WERI-Rb-1 (cell line): ENCODE results near the gene ZC3HAV1.
"Not testable (repeated sequence)": the region's sequence is repeated elsewhere in the genome, so short reads cannot be mapped to it uniquely, and the experiment has no call there.

Experiments
- DNase-seq: peaks from one replicate; pipeline ENCODE4 v3.0.0-alpha.2; 2020
- H3K27ac ChIP-seq: fragments of 250-450 bp; sonication (Bioruptor Pico); 2 replicates; pipeline ENCODE4 v1.5.1; 2020; ENCODE audit warnings: mild to moderate bottlenecking, moderate library complexity
- H3K27me3 ChIP-seq: fragments of 250-450 bp; sonication (Bioruptor Pico); 2 replicates; pipeline ENCODE4 v1.5.1; 2021; ENCODE audit warnings: mild to moderate bottlenecking, low read depth, moderate library complexity; ENCODE audit not compliant: insufficient read depth, severe bottlenecking
- H3K36me3 ChIP-seq: fragments of 250-450 bp; sonication (Bioruptor Pico); 2 replicates; pipeline ENCODE4 v1.5.1; 2020; ENCODE audit warnings: mild to moderate bottlenecking, moderate library complexity
- H3K4me3 ChIP-seq: 2 replicates; pipeline ENCODE4 v1.5.1; 2011; ENCODE audit warnings: low read depth, mild to moderate bottlenecking, control low read depth, low read length
- H3K9me3 ChIP-seq: fragments of 250-450 bp; sonication (Bioruptor Pico); 2 replicates; pipeline ENCODE4 v1.5.1; 2021; ENCODE audit warnings: mild to moderate bottlenecking, moderate library complexity; ENCODE audit not compliant: severe bottlenecking
- TF ChIP-seq, protein P1 (sequence below): IDR thresholded peaks from 2 replicates; pipeline ENCODE4 v1.5.1; 2011; ENCODE audit warnings: low read depth, mild to moderate bottlenecking, control low read depth, inconsistent platforms, low read length

ZC3HAV1 gene

DNA sequence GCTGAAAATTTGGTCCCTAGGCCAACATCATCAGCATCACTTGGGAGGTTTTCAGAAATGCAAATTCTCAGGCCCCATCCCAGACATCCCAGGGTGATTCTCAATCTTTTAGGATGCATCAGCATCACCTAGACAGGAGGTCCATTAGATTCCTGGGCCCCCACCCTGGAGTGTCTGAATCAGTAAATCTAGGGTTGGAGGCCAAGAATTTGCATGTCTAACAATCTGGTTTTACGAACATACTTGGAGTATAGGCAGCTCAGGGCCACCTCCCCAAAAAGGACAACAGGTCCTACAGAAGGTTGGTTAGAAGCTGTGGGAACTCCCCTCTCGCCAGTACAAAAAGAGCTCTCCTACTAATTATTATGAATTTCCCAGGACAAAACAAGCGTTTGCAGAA is 15.5 kb downstream of the ZC3HAV1 start:
- Histone ChIP-seq H3K27me3 (no peaks in the 10 kb centered on the region), H3K4me3 (no peak overlapping the region), H3K27ac (peak overlapping the region; percentile 44; the same call in 1 of the 2 replicates), H3K9me3 (no peaks in the 10 kb centered on the region), H3K36me3 (peaks cover 5% of the 10 kb centered on the region)
- DNase-seq = no peak
- TF ChIP-seq, protein P1, sequence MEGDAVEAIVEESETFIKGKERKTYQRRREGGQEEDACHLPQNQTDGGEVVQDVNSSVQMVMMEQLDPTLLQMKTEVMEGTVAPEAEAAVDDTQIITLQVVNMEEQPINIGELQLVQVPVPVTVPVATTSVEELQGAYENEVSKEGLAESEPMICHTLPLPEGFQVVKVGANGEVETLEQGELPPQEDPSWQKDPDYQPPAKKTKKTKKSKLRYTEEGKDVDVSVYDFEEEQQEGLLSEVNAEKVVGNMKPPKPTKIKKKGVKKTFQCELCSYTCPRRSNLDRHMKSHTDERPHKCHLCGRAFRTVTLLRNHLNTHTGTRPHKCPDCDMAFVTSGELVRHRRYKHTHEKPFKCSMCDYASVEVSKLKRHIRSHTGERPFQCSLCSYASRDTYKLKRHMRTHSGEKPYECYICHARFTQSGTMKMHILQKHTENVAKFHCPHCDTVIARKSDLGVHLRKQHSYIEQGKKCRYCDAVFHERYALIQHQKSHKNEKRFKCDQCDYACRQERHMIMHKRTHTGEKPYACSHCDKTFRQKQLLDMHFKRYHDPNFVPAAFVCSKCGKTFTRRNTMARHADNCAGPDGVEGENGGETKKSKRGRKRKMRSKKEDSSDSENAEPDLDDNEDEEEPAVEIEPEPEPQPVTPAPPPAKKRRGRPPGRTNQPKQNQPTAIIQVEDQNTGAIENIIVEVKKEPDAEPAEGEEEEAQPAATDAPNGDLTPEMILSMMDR = no peak

DNA sequence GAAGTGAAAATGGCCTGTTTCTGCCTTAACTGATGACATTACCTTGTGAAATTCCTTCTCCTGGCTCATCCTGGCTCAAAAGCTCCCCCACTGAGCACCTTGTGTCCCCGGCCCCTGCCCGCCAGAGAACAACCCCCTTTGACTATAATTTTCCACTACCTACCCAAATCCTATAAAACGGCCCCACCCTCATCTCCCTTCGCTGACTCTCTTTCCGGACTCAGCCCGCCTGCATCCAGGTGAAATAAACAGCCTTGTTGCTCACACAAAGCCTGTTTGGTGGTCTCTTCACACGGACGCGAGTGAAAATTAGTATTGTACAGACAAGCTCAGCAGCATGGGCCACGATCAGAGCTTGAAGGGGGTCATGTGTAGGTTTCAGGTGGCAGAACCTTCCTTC is 16.0 kb downstream of the ZC3HAV1 start:
- not testable (repeated sequence) for H3K4me3 ChIP-seq, DNase-seq, H3K9me3 ChIP-seq, H3K27me3 ChIP-seq, H3K36me3 ChIP-seq
- H3K27ac ChIP-seq = peak overlapping the region; percentile 44; the same call in 1 of the 2 replicates

DNA sequence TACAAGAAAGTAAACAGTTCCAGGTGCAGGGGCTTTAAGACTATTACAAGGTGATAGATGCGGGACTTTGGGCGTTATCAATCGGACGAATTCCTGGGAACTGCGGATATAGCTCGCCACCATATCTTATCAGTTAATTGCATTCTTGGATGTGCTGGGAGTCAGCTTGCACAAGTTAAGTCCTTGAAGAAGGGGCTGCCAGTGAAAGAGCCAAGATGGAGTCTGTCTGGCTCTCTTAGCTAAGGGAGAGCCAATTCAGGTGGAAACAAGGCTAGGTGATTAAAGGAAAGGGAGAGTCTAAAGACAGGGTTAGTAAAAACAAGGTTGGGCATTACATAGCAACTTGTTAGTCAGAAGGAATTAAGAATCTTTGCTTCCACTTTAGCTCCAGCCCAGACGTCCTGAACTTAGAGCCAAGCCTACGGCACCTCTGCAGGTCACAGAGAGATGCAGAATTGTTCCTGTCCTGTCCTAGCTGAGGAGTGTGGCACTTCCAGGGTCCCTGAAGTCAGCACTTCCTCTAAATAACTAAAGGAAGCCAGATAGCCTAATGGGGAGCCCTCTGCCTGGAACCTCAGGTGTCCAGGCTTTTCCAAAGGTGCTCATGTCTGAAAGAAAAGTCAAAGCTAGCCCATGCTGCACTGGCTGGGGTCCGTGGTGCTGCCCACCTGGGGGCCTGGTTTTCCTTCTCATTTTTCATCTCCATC is 17.3 kb downstream of the ZC3HAV1 start:
- Histone ChIP-seq H3K27me3 (no peaks in the 10 kb centered on the region), H3K4me3 (no peak overlapping the region), H3K36me3 (peaks cover 13% of the 10 kb centered on the region), H3K27ac (no peak overlapping the region), H3K9me3 (no peaks in the 10 kb centered on the region)
- no peak for DNase-seq
- TF ChIP-seq, protein P1 = no peak

DNA sequence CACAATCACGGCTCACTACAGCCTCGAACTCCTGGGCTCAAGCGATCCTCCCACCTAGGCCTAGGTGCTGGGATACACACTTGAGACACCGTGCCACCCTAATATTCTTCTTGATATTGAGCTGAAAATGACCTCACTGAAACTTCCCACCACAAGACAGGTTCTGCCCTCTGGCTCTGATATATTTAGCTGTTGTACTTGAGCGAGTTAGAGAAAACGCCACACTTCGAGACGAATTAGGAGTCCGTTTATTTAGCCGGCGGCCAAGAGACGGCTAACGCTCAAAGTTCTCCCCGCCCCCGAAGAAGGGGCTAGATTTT is 17.9 kb downstream of the ZC3HAV1 start:
- no peak overlapping the region for H3K4me3 ChIP-seq
- TF ChIP-seq, protein P1 = no peak
- DNase-seq = no peak
- no peaks in the 10 kb centered on the region for H3K9me3 ChIP-seq
- H3K36me3 ChIP-seq = peaks cover 19% of the 10 kb centered on the region
- no peaks in the 10 kb centered on the region for H3K27me3 ChIP-seq
- H3K27ac ChIP-seq = peak overlapping the region; percentile 44; the same call in 1 of the 2 replicates

DNA sequence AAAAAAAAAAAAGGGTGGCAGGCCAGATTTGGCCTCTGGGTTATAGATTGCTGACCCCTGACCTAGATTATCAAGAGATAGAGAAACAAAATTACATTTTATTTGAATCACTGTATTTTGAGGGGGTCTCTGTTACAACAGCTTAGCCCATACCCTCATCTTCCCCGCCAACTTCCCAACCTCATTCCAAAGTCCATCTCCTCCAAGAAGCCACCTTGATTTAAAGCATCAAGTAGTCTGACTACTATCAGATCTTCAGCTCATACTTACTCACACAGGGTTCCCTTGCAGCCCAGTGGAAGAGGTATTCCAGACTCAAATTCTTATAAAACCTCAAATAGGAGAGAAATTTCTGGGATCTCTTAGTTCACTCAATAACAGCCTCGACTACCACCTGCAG is 20.4 kb downstream of the ZC3HAV1 start:
- Histone ChIP-seq H3K27me3 (no peaks in the 10 kb centered on the region), H3K27ac (no peak overlapping the region), H3K36me3 (peaks cover 26% of the 10 kb centered on the region), H3K4me3 (no peak overlapping the region), H3K9me3 (no peaks in the 10 kb centered on the region)
- TF ChIP-seq, protein P1 = no peak
- DNase-seq = no peak

DNA sequence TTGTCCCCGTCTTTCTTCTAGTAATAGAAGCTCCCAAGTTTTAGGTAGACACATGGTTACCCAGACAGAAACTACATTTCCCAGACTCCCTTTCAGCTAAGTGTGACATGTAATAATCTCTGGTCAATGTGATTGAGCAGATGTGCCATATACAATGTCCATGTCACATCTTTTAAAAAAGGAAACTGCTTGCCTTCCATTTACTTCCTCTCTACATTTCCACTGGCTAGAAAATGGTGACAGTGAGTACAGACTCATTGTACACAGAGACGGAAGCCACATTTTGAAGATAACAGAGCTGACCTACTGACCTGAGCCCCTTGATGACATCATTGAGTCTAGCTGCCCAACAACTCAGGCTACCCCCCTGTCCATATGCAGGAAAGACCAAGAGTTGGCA is 21.3 kb downstream of the ZC3HAV1 start:
- Histone ChIP-seq H3K4me3 (no peak overlapping the region), H3K27ac (no peak overlapping the region), H3K27me3 (no peaks in the 10 kb centered on the region), H3K9me3 (no peaks in the 10 kb centered on the region), H3K36me3 (peaks cover 28% of the 10 kb centered on the region)
- DNase-seq = no peak
- TF ChIP-seq, protein P1 = no peak
